Fibroblast of lung (primary cell): Measurements from ENCODE around the gene CTSE.

ENCODE experiments used
- EZH2 ChIP-seq: IDR thresholded peaks from 2 replicates; pipeline ENCODE4 v1.5.1; 2012; ENCODE audit warnings: low read length, control low read depth, mild to moderate bottlenecking; ENCODE audit errors: missing control alignments
- TF ChIP-seq, protein P1 (sequence below), 2 donors: IDR thresholded peaks in 1 of 2; conservative IDR thresholded peaks in 1 of 2; 1 replicate in 1 of 2; 2 replicates in 1 of 2; pipeline ENCODE4 v1.5.1; 2011 to 2012; ENCODE audit warnings: low read length in 2 of 2, control low read depth in 1 of 2, inconsistent platforms in 1 of 2, low read depth in 1 of 2, mild to moderate bottlenecking in 1 of 2

DNA sequence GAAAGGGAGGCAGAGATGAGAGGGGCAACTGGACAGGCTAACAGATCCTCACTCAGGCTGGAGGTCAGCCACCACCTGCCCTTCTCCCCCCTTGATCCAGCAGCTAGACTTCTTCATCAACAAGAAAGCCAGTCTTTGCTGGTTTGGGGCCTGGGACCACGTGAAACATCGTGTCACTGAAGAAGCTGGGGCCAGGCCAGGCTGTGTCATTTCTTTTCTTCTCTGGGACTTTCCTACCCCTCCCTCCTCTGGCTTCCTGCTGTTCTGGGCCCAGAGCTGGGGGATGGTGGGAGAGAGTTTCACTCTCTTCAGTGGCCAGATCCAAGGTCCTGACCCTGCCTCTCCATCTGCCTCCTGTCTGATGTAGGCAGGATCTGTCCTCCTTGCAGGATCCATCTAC lies 62.3 kb downstream of the CTSE start:
- TF ChIP-seq, protein P1, sequence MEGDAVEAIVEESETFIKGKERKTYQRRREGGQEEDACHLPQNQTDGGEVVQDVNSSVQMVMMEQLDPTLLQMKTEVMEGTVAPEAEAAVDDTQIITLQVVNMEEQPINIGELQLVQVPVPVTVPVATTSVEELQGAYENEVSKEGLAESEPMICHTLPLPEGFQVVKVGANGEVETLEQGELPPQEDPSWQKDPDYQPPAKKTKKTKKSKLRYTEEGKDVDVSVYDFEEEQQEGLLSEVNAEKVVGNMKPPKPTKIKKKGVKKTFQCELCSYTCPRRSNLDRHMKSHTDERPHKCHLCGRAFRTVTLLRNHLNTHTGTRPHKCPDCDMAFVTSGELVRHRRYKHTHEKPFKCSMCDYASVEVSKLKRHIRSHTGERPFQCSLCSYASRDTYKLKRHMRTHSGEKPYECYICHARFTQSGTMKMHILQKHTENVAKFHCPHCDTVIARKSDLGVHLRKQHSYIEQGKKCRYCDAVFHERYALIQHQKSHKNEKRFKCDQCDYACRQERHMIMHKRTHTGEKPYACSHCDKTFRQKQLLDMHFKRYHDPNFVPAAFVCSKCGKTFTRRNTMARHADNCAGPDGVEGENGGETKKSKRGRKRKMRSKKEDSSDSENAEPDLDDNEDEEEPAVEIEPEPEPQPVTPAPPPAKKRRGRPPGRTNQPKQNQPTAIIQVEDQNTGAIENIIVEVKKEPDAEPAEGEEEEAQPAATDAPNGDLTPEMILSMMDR (conservative IDR thresholded peaks at IDR 0.05 in 1 of 2, IDR thresholded peaks at IDR 0.05 in 1 of 2; ENCODE audit: low read depth in 1 of 2, low read length in 2 of 2), result no peak
- no peak for TF ChIP-seq EZH2
